IMR-90 (cell line): ENCODE measurements around the gene LAMA3. TPM values are rescaled to one million over a fixed set of nuclear protein-coding genes. Genes with fewer than 3 reads are reported as not detected.

Source experiments
- ATAC-seq: fragments of 200-7000 bp; cut with Tn5 transposase; 2 replicates; pipeline ENCODE4 v1.9.1; 2020; ENCODE audit warnings: low read depth, mild to moderate bottlenecking, moderate library complexity
- BruUV-seq: library from RNA; stranded (reverse); fragments of 400-500 nt; replicated peaks from 2 replicates; lab custom pipeline; 2021; lab: Mats Ljungman, UMichigan
- CTCF ChIA-PET: fragments of 300-600 bp; formaldehyde crosslinking; extraction: SDS; loops from one replicate; lab custom pipeline; 2021; ENCODE audit warnings: antibody characterized with exemption; lab: Yijun Ruan, JAX
- POLR2A ChIA-PET: fragments of 300-600 bp; sonication (Branson Sonifier 250); formaldehyde crosslinking; loops from one replicate; lab custom pipeline; 2022; ENCODE audit warnings: antibody characterized with exemption; ENCODE audit not compliant: unreplicated experiment; lab: Charles Lee
- DNase-seq: peaks from one replicate; pipeline ENCODE4 v3.0.0; 2013
- H2AFZ ChIP-seq: replicated peaks from 2 replicates; pipeline ENCODE3; 2013; ENCODE audit warnings: low read length, mild to moderate bottlenecking; ENCODE audit not compliant: poor library complexity
- H2AK5ac ChIP-seq: 2 replicates; pipeline ENCODE4 v1.6.1; 2013; ENCODE audit warnings: low read depth, low read length, inconsistent platforms
- H2AK9ac ChIP-seq: replicated peaks from 2 replicates; pipeline ENCODE3; 2013; ENCODE audit warnings: mild to moderate bottlenecking, low read depth, low read length, moderate library complexity; ENCODE audit not compliant: poor library complexity
- H2BK120ac ChIP-seq: 2 replicates; pipeline ENCODE4 v1.6.1; 2013; ENCODE audit warnings: low read depth, low read length, inconsistent platforms
- H2BK15ac ChIP-seq: 3 replicates; pipeline ENCODE4 v1.6.1; 2013; ENCODE audit warnings: low read depth, low read length, inconsistent platforms
- H2BK20ac ChIP-seq: 2 replicates; pipeline ENCODE4 v1.6.1; 2013; ENCODE audit warnings: low read depth, mild to moderate bottlenecking, inconsistent platforms, low read length, moderate library complexity
- H2BK5ac ChIP-seq: 2 replicates; pipeline ENCODE4 v1.6.1; 2013; ENCODE audit warnings: mild to moderate bottlenecking, low read depth, low read length, inconsistent platforms; ENCODE audit not compliant: poor library complexity, severe bottlenecking
- H3K14ac ChIP-seq: replicated peaks from 2 replicates; pipeline ENCODE4 v1.6.1; 2013; ENCODE audit warnings: low read depth, low read length, inconsistent platforms
- H3K18ac ChIP-seq: 2 replicates; pipeline ENCODE4 v1.6.1; 2013; ENCODE audit warnings: low read depth, low read length, control low read depth
- H3K23ac ChIP-seq: 2 replicates; pipeline ENCODE4 v1.6.1; 2013; ENCODE audit warnings: low read depth, low read length, inconsistent platforms
- H3K27ac ChIP-seq: 2 replicates; pipeline ENCODE4 v1.5.1; 2013; ENCODE audit warnings: mild to moderate bottlenecking, control low read depth, low read length; ENCODE audit not compliant: insufficient read depth
- H3K27me3 ChIP-seq: 2 replicates; pipeline ENCODE4 v1.6.1; 2013; ENCODE audit warnings: low read length; ENCODE audit not compliant: control insufficient read depth, insufficient read depth
- H3K36me3 ChIP-seq: 2 replicates; pipeline ENCODE4 v1.6.1; 2013; ENCODE audit warnings: low read length, mixed read lengths; ENCODE audit not compliant: control insufficient read depth, insufficient read depth
- H3K4ac ChIP-seq: 2 replicates; pipeline ENCODE4 v1.6.1; 2013; ENCODE audit warnings: low read depth, low read length, inconsistent platforms
- H3K4me1 ChIP-seq: 2 replicates; pipeline ENCODE4 v1.6.1; 2013; ENCODE audit warnings: low read length, mixed read lengths; ENCODE audit not compliant: control insufficient read depth, insufficient read depth
- H3K4me2 ChIP-seq: 2 replicates; pipeline ENCODE4 v1.6.1; 2013; ENCODE audit warnings: low read depth, mild to moderate bottlenecking, control low read depth, low read length, moderate library complexity
- H3K4me3 ChIP-seq: 2 replicates; pipeline ENCODE4 v1.5.1; 2013; ENCODE audit warnings: low read depth, mild to moderate bottlenecking, control low read depth, low read length, moderate library complexity; ENCODE audit not compliant: insufficient read depth
- H3K56ac ChIP-seq: 2 replicates; pipeline ENCODE4 v1.6.1; 2013; ENCODE audit warnings: low read length, inconsistent platforms; ENCODE audit not compliant: insufficient read depth; ENCODE audit errors: extremely low read depth
- H3K79me1 ChIP-seq, 2 experiments: 2 replicates each; pipeline ENCODE4 v1.6.1; 2013; ENCODE audit warnings: low read length in 2 of 2, inconsistent platforms in 1 of 2, low read depth in 1 of 2
- H3K9ac ChIP-seq: 2 replicates; pipeline ENCODE4 v1.6.1; 2013; ENCODE audit warnings: low read depth, low read length, control low read depth
- H3K9me1 ChIP-seq: 2 replicates; pipeline ENCODE4 v1.6.1; 2013; ENCODE audit warnings: low read length, inconsistent platforms; ENCODE audit not compliant: insufficient read depth
- H3K9me3 ChIP-seq: 2 replicates; pipeline ENCODE4 v1.6.1; 2013; ENCODE audit warnings: low read length; ENCODE audit not compliant: control insufficient read depth, insufficient read depth
- H4K20me1 ChIP-seq: 2 replicates; pipeline ENCODE4 v1.6.1; 2013; ENCODE audit warnings: low read length, inconsistent platforms; ENCODE audit not compliant: insufficient read depth
- H4K5ac ChIP-seq: 2 replicates; pipeline ENCODE4 v1.6.1; 2013; ENCODE audit warnings: mild to moderate bottlenecking, low read depth, low read length, control low read depth
- H4K8ac ChIP-seq, 2 experiments: 2 replicates each; pipeline ENCODE4 v1.6.1; 2013; ENCODE audit warnings: low read depth in 2 of 2, low read length in 2 of 2, control low read depth in 1 of 2, inconsistent platforms in 1 of 2
- H4K91ac ChIP-seq: 2 replicates; pipeline ENCODE4 v1.6.1; 2013; ENCODE audit warnings: low read depth, low read length, inconsistent platforms; ENCODE audit not compliant: insufficient read depth
- BHLHE40 ChIP-seq: fragments of 150-350 bp; IDR thresholded peaks from 2 replicates; pipeline ENCODE4 v1.6.1; 2016; ENCODE audit warnings: mild to moderate bottlenecking, low read depth, low read length
- CEBPB ChIP-seq: IDR thresholded peaks from 2 replicates; pipeline ENCODE4 v1.6.1; 2012; ENCODE audit warnings: low read depth, low read length, improper control_type of control experiment
- CHD1 ChIP-seq: IDR thresholded peaks from 2 replicates; pipeline ENCODE4 v1.6.1; 2012; ENCODE audit warnings: low read depth, low read length, improper control_type of control experiment
- FOS ChIP-seq: fragments of 150-350 bp; IDR thresholded peaks from 2 replicates; pipeline ENCODE4 v1.6.1; 2016; ENCODE audit warnings: low read depth, low read length
- MAFK ChIP-seq: IDR thresholded peaks from 2 replicates; pipeline ENCODE4 v1.6.1; 2012; ENCODE audit warnings: low read depth, low read length, improper control_type of control experiment
- MAZ ChIP-seq: IDR thresholded peaks from 2 replicates; pipeline ENCODE4 v1.6.1; 2012; ENCODE audit warnings: low read depth, mild to moderate bottlenecking, low read length, improper control_type of control experiment, moderate library complexity, borderline replicate concordance
- MXI1 ChIP-seq: IDR thresholded peaks from 2 replicates; pipeline ENCODE4 v1.6.1; 2012; ENCODE audit warnings: low read depth, mild to moderate bottlenecking, low read length, moderate library complexity, borderline replicate concordance
- NFE2L2 ChIP-seq: fragments of 150-350 bp; IDR thresholded peaks from 2 replicates; pipeline ENCODE4 v1.6.1; 2016; ENCODE audit warnings: low read depth, mild to moderate bottlenecking, low read length
- POLR2A ChIP-seq: IDR thresholded peaks from 2 replicates; pipeline ENCODE4 v1.6.1; 2012; ENCODE audit warnings: mild to moderate bottlenecking, low read depth, low read length
- RAD21 ChIP-seq: IDR thresholded peaks from 2 replicates; pipeline ENCODE4 v1.6.1; 2012; ENCODE audit warnings: low read length, improper control_type of control experiment
- RCOR1 ChIP-seq: IDR thresholded peaks from 2 replicates; pipeline ENCODE4 v1.6.1; 2012; ENCODE audit warnings: mild to moderate bottlenecking, low read length, improper control_type of control experiment; ENCODE audit not compliant: insufficient replicate concordance
- RFX5 ChIP-seq: IDR thresholded peaks from 2 replicates; pipeline ENCODE4 v1.8.0; 2012; ENCODE audit warnings: low read depth, mild to moderate bottlenecking, low read length, moderate library complexity
- SMC3 ChIP-seq: fragments of 150-350 bp; IDR thresholded peaks from 2 replicates; pipeline ENCODE4 v1.6.1; 2016; ENCODE audit warnings: low read depth, mild to moderate bottlenecking, antibody characterized with exemption, low read length, moderate library complexity
- WGBS, 2 experiments: methylation state at CpG; one replicate each; pipeline versions ENCODE4 v1.1.5 to v1.1.7; 2013; ENCODE audit warnings: missing lambda C conversion rate in 2 of 2; ENCODE audit not compliant: insufficient read length in 1 of 2; ENCODE audit errors: extremely low coverage in 2 of 2; 5-methylcytosine and 5-hydroxymethylcytosine counted together
- dilution Hi-C: fragments of 300-500 bp; cut with HindIII; formaldehyde crosslinking; loops from one replicate; pipeline ENCODE4 v1.14.3; 2018; ENCODE audit warnings: low sequenced_read_pairs; ENCODE audit not compliant: unreplicated experiment
- in situ Hi-C: fragments of 300-500 bp; cut with MboI; formaldehyde crosslinking; loops from 3 replicates; pipeline ENCODE4 v1.14.3; 2019; ENCODE audit warnings: low sequenced_read_pairs, inconsistent platforms, mixed read lengths
- intact Hi-C: fragments of 100-400 bp; cut with micrococcal nuclease; formaldehyde crosslinking; loops from 2 replicates; pipeline ENCODE4 v1.10.0; 2022
- polyA plus RNA-seq, 3 experiments: library from polyadenylated mRNA; depleted of rRNA; stranded (reverse); fragments of >200 nt; gene quantifications; 2 replicates each; pipeline ENCODE4 v1.2.3, GENCODE V29; 2012; ENCODE audit warnings: low replicate concordance in 1 of 3
- total RNA-seq: library from RNA; depleted of rRNA; stranded (reverse); fragments of >200 nt; gene quantifications from 2 replicates; pipeline ENCODE4 v1.2.3, GENCODE V29; 2012
- TF ChIP-seq, protein P1 (sequence below): fragments of 150-350 bp; IDR thresholded peaks from 2 replicates; pipeline ENCODE4 v1.6.1; 2016; ENCODE audit warnings: low read depth, mild to moderate bottlenecking, low read length, moderate library complexity, borderline replicate concordance
- TF ChIP-seq, protein P2 (sequence below): conservative IDR thresholded peaks from 2 replicates; pipeline ENCODE4 v1.5.1; 2012; ENCODE audit warnings: mild to moderate bottlenecking, low read depth, low read length, improper control_type of control experiment
- TF ChIP-seq, protein P3 (sequence below): fragments of 150-350 bp; IDR thresholded peaks from 2 replicates; pipeline ENCODE4 v1.6.1; 2017; ENCODE audit warnings: mild to moderate bottlenecking, antibody characterized with exemption, low read length, low read depth

Gene LAMA3
- total and polyA plus RNA-seq, 2 of the 4 experiments (the other 2 are of a cell fraction), result 0.18 to 0.19 TPM

DNA sequence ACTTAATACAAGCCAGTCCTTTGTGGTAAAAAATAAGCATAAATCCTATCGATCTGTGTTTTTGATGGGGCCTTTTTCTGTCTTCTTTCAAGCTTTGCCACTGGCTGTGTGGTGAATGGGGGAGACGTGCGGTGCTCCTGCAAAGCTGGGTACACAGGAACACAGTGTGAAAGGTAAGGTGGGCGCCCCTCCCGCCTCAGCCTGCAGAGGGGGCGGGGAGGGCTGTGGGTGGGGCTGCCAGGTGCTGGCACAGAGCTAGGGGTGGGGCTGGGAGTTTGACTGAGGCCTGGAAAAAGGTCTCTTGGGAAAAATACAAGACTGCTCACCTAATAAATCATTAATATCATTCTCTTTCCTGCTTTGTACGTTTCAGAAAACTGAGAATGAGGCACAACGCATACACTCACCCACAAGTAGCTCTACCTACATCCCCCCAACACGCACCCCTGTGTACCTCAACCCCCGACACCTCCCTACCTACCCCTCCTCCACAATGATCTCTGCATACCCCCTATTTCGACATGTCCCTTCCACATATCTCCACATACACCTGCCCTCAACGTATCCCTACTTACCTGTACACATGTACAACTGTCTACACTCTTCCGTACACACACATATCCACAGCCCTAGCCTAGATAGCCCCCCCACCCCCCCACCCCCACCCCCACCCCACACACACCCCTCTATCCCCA is 195.6 kb downstream of the LAMA3 start:
- Histone ChIP-seq H2AK5ac (no peak overlapping the region), H2BK15ac (no peak overlapping the region), H3K18ac (no peak overlapping the region), H4K5ac (no peak overlapping the region; the same call in 1 of the 2 replicates), H2AK9ac (no peak overlapping the region), H4K20me1 (no peaks in the 10 kb centered on the region), H4K8ac (no peak overlapping the region), H3K9me3 (no peaks in the 10 kb centered on the region), H3K79me1 (no peaks in the 10 kb centered on the region), H3K9me1 (no peaks in the 10 kb centered on the region), H3K27ac (no peak overlapping the region), H3K14ac (peak overlapping the region; percentile 51; the same call in 1 of the 2 replicates), H3K4ac (no peak overlapping the region), H3K9ac (no peak overlapping the region), H2BK5ac (no peak overlapping the region), H3K27me3 (no peaks in the 10 kb centered on the region), H2AFZ (no peak overlapping the region), H2BK120ac (no peak overlapping the region), H4K91ac (no peak overlapping the region), H3K56ac (no peak overlapping the region), H3K23ac (no peak overlapping the region), H3K36me3 (no peaks in the 10 kb centered on the region), H3K4me1 (peaks cover 3% of the 10 kb centered on the region; the same call in 1 of the 2 replicates), H3K4me2 (no peak overlapping the region), H3K4me3 (no peak overlapping the region), H2BK20ac (no peak overlapping the region)
- ChIA-PET POLR2A (no interaction called here), CTCF (no interaction called here)
- dilution Hi-C loops, result no loop called here
- DNase-seq (no peak), ATAC-seq (no peak)
- 76% methylated on average over 4 of the region's 13 CpGs; no CpG with 5 or more reads in 1 of the 2 experiments for WGBS, 2 experiments
- TF ChIP-seq RCOR1 (no peak), FOS (no peak), CHD1 (no peak), POLR2A (no peak), MAZ (no peak), CEBPB (no peak), BHLHE40 (no peak), RAD21 (no peak), NFE2L2 (no peak), MXI1 (no peak), SMC3 (no peak), RFX5 (no peak), MAFK (no peak)
- TF ChIP-seq, protein P1, sequence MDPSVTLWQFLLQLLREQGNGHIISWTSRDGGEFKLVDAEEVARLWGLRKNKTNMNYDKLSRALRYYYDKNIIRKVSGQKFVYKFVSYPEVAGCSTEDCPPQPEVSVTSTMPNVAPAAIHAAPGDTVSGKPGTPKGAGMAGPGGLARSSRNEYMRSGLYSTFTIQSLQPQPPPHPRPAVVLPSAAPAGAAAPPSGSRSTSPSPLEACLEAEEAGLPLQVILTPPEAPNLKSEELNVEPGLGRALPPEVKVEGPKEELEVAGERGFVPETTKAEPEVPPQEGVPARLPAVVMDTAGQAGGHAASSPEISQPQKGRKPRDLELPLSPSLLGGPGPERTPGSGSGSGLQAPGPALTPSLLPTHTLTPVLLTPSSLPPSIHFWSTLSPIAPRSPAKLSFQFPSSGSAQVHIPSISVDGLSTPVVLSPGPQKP, result no peak
- TF ChIP-seq, protein P2, sequence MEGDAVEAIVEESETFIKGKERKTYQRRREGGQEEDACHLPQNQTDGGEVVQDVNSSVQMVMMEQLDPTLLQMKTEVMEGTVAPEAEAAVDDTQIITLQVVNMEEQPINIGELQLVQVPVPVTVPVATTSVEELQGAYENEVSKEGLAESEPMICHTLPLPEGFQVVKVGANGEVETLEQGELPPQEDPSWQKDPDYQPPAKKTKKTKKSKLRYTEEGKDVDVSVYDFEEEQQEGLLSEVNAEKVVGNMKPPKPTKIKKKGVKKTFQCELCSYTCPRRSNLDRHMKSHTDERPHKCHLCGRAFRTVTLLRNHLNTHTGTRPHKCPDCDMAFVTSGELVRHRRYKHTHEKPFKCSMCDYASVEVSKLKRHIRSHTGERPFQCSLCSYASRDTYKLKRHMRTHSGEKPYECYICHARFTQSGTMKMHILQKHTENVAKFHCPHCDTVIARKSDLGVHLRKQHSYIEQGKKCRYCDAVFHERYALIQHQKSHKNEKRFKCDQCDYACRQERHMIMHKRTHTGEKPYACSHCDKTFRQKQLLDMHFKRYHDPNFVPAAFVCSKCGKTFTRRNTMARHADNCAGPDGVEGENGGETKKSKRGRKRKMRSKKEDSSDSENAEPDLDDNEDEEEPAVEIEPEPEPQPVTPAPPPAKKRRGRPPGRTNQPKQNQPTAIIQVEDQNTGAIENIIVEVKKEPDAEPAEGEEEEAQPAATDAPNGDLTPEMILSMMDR, result no peak
- TF ChIP-seq, protein P3, sequence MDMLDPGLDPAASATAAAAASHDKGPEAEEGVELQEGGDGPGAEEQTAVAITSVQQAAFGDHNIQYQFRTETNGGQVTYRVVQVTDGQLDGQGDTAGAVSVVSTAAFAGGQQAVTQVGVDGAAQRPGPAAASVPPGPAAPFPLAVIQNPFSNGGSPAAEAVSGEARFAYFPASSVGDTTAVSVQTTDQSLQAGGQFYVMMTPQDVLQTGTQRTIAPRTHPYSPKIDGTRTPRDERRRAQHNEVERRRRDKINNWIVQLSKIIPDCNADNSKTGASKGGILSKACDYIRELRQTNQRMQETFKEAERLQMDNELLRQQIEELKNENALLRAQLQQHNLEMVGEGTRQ, result no peak
- intact Hi-C loops, result no loop called here
- no TSS peak for BruUV-seq
- in situ Hi-C loops, result no loop called here
